ENCODE measurements around the gene NRXN3.
"Not testable (repeated sequence)": the region's sequence is repeated elsewhere in the genome, so short reads cannot be mapped to it uniquely, and the experiment has no call there.

Gene NRXN3

DNA sequence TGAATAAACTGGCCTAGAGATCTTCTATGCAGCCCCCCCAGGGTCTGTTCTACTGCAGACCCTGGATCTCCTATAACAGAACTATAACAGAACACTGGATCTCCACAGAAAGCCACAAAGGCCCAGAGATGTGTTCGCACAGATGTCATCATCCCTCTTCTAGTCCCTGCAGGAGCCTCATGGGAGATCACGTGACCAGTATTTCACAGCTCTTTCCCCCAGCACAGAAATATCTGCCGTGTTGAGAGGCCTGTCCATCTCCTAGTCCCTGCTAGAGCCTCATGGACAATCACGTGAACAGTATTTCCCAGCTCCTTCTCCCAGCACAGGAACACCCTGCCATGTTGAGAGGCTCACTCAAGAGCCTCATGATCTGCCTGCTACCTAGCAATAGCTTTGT lies 331.7 kb downstream of the NRXN3 start:
- no peak for DNase-seq

DNA sequence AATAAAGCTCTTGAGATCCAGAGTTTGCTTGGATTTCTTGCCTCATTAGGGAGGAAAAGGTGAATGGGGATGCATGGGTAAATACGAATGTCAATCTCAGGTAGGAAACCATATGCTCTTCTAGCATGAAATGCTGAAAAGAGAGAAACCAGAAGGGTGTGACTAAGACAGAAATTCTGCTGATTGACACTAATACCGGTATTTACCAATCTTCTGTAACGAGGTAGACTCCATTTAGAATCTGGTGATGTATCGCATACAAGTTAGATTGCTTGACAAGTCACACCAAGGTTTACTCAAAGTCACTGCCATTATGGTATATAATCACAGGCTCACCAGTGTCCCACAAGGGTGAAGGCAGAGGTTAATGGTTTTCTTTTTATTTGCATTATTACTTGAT lies 337.9 kb downstream of the NRXN3 start:
- no peak for DNase-seq

DNA sequence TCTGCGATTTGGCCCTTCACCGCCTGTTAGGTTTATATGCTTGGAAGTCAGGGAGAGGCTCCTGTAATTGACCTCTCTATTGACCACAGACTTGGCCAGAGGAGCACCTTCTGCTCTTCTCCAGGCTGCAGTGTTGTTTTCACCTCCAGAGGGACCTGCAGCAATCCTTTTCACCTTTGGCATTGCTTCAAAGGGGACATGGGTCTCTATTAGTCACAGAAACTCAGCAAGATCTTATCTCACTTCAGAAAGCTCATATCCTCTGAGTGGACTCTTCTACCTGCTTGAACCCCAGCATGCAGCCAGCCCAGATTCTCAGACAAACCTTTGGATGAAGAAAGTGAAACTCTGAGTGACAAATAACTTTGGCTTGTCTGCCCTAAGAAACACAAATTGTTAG lies 339.3 kb downstream of the NRXN3 start:
- DNase-seq: no peak

DNA sequence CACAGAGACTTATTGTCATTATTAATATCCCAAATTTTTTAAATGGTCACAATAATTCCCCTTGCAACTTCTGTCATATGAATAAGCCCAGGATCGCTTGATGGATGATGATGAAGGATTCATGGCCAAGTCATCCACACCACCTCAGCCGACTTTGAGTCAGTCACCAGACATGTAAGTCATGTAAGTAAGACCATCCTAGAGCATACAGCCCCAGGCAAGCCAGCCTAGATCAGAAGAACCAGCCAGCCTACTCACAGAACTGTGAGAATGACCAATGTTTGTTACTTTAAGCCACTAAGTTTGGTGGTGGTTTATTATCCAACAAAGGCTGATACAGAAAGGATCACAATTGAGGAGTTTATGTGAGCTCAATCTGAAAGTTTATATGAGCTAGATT lies 341.8 kb downstream of the NRXN3 start:
- DNase-seq: no peak

DNA sequence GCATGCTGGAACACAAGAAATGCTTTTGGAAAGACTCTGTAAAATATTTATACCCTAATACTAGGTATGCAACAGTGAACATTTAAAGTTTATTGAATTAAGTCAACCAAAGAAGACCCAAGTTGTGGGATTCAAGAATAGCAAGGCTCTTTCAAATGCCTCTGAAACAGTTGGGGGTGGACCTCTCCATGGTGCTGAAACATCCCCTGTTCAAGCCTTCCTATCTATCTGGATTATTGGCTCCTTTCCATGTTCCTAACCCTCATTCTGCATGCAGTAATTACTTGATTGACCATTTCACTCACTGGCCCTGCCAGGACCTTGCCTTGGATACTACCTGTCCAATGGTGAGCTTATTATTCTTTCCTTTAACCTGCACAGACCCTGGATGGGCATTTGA lies 349.7 kb downstream of the NRXN3 start:
- no peak for DNase-seq

DNA sequence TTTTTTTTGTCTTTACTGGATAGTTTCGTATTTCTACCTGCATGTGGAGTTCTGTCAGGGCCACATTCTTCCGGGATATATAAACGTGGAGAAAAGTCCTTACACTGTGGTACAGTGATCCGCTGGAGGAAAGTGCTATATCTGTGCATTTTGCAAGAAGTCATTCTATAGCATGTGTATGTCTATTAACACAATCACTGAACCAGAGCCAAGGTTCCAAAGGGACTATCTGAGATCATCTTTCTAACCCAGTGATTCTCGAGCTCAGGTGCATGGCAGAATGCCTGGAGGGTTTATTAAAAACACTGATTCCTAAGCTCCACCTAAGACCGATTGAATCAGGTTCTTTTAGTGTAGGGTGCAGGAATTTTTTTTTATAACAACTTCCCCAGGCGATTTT lies 354.0 kb downstream of the NRXN3 start:
- DNase-seq: no peak

DNA sequence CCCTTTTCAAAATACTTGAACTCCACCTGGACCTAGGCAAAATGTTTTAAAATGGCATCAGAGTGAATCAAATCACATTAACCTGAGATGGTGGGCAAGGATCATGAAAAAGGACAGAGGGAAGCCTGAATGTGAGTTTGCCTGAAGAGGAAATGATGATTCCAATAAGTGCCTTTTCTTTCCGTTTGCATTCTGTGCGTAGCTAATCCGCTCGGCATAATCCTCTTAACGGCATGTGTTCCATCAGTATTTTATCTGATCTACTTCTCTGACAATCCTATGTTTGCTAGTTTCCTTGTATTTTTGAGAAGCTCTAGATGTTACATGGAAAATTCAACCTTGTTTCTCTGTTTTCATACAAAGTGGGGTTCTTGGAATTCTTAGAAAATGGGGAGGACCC lies 354.6 kb downstream of the NRXN3 start:
- DNase-seq: no peak

DNA sequence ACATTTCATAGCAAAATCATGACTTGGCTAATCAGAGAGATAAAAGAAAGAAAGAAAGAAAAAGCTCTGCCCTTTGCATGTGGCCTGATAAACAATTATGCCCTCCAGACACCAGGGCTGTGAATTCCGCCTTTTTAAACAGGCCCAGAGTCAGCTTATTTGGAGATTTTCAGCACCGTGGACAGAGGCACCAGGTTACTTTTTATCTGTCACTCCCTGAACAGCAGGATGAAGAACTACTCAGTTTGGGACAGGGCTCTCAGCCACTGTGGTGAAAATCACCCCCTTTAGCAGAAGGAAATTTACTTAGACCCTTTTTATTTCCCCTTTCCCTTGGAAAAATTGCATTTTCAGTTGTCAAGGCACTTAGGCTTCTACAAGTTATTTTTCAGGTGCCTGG lies 359.9 kb downstream of the NRXN3 start:
- DNase-seq: no peak

DNA sequence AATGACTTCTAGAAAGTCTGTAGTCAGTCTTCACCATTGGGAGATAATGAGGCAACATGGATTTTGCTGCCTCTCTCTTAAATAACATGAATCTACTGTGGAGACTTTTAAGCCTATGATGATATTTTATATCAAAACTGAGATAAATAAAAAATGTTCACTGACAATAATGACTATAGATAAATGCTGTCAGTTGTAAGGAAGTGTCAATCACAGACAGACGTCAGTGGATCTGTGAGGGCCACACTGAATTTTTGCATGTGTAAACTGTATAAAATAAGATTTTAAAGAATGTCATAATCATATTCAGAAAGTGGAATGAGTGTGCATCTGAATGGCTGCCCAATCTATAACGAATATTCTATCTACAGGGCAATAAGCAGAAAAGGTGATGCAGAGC lies 364.0 kb downstream of the NRXN3 start:
- DNase-seq: no peak

DNA sequence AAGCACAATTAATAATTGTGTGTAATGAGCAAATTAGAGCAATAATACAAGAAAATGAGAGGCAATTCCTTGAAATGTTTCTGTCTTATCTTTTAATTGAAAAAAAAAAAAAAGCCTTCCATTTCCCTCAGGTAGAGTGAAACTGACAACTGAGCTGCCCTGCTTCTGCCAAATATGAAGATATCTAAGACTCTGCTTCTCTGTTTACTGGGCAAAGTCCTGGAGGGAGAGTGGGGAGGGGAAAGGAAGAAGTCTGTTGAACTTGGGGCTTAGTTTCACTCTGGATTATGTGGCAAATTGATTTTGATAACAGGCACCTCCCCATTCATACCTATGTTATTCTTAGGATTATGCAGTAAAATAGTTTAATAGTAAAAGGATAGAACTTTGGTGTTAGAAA lies 364.9 kb downstream of the NRXN3 start:
- no peak for DNase-seq

DNA sequence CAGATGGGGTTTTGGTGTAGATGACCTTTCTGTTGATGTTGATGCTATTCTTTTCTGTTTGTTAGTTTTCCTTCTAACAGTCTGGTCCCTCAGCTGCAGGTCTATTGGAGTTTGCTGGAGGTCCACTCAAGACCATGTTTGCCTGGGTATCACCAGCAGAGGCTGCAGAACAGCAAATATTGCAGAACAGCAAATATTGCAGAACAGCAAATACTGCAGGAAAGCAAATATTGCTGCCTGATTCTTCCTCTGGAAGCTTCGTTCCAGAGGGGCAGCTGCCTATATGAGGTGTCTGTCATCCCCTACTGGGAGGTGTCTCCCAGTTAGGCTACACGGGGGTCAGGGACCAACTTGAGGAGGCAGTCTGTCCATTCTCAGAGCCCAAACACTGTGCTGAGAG lies 371.6 kb downstream of the NRXN3 start:
- not testable (repeated sequence) for DNase-seq

DNA sequence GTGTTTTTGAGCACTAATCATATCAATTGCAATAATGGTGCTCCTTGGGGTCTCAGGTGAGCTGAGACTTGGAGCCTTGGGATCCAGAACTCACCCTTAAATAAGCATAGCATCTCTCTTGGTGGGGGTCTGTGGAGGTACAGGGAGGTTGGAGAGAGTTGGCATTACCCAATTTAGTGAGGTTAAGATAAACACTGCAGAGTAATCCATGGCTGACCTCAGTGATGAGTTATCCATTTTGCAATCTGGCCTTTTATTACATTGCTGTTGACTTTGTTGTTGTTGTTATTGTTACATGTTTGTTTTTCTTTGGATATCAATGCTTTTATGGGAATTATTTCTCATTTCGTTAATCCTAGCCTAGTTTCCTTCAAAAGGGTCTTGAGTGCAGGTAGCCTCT lies 373.3 kb downstream of the NRXN3 start:
- DNase-seq: no peak

DNA sequence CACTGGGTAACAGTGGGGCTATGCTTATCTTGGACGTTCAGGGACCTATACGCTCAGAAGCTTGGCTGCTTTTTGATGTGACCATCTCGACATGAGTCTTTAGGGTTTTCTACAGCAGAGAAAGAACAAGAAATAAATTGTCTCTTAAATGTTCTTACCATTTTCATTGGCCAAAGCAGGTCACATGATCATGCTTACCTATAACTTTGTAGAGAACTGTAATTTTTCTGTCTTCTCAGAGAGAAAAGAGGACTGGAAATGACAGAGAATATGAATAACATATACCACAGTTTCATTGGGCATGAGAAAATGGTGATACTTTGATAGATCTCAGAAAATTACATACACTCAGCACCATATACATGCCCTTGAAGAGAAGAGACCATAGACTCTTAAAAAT lies 390.9 kb downstream of the NRXN3 start:
- no peak for DNase-seq

DNA sequence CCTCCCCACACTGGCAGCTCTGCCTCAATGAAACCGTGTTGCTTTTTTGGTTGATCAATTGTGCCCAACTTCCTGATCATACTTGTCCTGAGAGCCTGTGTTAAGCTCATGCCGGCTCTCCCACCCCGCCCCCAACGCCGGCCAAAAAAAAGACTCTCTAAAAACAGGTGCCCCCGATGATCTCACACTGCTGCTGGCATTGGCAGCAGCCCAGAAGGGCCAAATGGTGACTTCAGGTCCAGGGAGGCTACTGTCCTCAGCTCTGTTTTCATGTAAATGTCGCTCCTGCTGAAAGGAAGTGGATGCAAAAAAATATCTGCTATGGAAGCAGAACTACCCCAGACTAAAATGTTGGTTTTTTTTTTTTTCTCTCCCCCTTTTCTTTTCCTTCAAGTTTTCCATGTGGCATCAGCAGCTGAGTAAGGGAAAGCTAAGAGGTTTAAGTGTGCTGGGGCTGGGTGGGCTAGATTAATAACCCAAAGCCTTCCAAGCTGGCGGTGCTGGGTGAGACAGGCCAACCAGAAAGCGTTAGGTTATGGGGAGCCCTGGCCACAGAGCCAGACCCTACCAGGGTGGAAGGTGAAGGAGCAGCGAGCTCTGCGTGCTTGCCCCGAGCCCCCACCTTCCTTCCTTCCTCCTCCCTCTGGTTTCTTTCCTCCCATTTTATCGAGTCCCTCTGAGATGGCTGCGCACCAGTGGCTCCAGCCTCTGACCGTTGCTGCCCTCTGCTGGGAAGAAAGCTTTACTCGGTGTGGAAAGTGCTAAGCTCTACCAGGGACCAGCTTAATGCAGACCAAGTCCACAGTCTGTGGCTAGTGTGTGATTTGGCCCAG lies 396.1 kb downstream of the NRXN3 start:
- DNase-seq: no peak

DNA sequence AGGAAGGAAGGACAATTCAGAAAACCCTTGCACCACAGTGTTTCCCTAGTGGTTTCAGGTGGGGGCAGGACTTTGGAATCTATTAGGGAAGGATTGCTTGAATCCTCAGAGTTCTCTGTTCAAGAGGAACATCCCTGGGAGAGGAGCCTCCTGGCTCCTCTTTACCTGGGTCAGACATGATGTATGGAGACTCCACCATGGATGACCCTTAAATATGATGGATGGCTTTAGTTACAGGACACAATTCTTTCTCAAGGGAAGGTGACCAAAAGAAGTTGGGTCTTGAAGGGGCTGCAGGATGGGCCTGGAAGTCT lies 396.6 kb downstream of the NRXN3 start:
- no peak for DNase-seq

DNA sequence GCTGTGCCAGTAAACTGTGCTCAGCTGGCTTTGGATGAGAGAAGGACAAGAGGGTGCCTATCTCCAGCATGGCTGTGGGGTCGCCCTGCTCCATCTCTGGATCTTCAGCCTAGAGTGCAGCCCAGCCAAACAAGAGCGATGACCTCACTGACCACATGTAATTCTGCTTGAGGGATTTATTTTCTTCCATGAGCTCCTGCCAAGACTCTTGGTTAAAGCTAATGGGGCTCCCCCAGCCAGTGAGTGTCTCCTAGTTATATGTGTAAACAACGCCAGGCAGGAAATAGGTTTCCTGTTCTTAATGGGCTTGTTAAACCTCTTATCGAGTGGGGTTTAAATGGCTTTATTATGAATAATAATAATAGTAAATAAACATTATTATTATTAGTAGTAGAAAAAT lies 397.2 kb downstream of the NRXN3 start:
- DNase-seq: no peak

DNA sequence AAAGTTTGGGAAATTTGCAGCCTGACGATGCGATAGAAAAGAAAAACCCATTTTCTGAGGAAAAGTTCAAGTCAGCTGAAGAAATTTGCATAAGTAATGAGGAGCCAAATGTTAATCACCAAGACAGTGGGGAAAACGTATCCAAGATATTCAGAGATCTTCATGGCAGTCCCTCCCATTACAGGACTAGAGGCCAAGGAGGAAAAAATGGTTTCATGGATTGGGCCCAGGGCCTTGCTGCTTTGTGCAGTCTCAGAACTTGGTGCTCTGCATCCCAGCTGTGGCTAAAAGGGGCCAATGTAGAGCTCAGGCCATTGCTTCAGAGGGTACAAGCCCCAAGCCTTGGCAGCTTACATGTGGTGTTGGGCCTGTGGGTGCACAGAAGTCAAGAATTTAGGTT lies 403.6 kb downstream of the NRXN3 start:
- not testable (repeated sequence) for DNase-seq

DNA sequence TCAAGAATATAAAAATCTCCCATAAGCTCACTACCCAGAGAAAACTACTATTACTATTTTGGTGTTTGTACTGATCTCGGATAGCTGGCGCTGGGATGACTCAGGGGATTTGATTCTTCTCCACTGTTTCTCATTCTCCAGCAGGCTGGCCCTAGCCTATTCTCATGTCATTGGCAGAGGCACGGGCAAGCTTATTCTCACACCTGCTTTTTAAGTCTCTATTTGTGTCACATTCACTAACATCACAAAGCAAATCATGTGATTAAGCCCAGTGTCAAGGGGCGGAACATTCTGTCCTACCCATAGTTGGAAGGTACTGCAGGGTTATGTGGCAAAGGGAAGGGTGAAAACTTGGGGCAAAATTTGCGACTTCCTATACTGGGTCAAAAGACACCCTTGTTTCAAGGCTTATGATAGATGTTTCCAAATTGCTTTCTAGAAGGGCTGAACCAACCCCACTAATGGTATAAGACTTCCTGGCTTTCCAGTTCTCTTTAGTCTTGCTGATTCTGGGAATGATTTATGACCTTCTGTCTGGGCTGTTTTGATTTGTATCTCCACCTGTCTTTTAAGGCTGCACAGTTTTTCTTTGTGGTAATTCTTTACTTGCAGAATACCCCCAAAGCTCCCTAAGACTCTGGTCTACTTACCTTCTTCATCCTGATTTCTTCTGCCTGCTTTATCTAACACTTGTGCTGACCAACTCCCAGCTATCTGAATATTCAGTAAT lies 406.4 kb downstream of the NRXN3 start:
- no peak for DNase-seq

DNA sequence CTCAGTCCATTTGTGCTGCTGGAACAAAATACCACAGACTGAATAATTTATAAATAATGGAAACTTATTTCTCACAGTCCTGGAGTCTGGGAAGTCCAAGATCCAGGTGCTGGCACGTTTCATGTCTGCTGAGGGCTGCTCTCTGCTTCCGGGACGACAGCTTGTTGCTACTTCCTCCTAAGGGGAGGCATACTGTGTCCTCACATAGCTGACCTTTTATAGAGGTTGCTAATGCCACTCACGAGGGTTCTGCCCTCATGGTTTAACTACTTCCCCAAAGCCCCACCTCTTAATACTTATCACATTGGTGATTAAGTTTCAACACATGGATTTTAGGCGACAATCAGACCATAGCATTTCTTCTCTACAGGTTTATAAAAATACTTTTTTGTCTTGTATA lies 411.1 kb downstream of the NRXN3 start:
- no peak for DNase-seq

DNA sequence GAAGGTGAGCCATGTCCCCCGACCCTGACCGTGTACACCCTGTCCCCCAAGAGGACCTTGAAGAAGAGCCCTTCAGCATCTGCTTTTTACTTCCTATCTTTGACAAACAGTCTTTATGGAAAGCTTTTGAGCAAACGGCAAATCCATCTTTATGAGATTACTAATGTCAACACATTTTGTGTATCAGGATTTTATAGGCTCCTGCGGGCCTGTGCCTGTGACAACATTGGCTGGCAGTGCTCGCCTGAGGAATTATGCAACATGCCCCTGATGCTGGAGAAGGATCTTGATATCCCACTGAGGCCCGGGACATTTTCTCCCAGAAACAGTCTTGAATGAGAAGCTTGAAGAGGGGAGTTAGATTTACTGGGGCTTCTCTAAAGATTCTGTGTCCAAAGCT lies 416.5 kb downstream of the NRXN3 start:
- no peak for DNase-seq

DNA sequence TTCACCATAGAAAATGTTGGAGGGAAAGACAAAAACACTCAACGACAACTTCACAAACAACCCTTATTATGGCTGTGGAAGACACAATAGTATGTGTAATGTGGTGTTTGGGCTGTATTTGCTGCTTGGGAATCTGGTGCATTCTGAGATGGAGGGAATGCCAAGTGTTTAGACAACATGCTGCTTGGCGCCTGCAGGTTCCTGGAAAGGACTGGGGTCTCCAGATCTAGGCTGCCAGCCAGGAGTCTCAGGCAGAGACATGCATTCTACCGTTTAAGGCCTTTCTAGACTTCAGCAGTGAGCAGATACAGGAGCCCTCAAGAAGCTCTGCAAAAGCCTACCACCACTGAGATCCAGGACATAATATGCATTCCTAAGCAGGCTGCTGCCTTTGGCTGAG lies 418.7 kb downstream of the NRXN3 start:
- DNase-seq: no peak

DNA sequence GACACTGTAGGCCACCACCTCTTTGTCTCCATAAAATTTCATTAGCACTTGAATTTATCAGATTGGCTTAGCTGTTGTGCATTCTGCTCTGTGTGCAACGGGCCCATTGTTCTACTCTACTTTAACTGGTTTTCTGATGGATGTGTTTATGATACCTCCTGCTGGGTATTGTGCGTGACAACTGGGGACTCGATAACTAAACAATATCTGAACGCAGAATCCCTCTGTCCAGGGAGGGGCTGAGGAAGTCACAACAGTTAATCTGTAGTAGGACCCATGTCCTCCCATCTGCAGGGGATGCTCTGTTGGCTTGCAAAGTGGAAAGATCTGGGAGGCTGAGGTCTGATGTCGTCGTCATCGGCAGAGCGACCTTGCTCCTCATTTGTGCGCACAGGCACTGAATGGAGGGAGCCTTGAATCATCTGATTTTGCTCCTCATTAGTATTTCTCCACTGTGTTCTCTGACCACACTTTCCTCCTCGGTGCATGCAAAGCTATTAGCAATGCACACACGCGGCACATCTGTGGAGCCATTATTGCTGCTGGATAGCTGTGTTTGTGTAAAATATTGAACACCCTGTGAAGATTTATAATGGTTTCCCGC lies 422.5 kb downstream of the NRXN3 start:
- DNase-seq: no peak

DNA sequence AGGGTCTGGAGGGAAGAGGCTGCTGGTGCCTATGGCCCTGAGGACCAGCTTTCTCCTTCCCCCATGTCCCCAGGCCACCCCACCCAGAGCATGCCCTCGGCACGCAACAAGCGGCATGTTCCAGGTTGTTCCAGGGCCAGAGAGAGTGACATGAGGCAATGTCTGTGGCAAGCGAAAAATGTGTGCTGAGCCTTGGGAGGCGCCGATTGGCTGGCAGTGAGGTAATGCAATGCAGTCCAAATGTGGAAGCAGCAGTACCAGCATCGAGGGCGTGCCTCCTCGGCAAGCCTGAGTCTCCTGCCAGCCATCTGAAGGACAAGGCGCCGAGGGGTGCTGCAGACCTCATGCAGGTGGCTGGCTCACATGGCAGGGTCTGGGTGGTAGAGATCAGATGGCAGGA lies 423.8 kb downstream of the NRXN3 start:
- DNase-seq: no peak

DNA sequence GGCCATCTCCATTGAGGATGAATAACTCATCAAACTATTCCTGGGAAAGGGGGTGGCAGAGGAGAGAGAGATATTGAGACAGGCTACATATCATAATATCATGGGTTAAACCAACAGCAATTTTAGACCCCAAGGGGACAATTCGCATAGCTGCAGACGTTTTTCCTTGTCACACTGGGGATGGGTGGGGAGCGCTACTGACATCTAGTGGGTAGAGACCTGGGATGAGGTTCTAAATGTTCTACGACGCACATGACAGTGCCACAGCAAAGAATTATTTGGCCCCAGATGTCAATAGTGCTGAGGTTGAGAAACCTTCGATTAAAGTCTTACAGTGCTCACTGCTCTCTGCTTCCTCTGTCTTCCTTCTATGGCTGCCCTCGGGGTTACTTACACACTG lies 425.6 kb downstream of the NRXN3 start:
- no peak for DNase-seq

All from NCI-H526 treated with DMSO at 0.1 percent for 48 hours (cell line).